Measurements from ENCODE around the gene HMMR. TPM values are rescaled to one million over a fixed set of nuclear protein-coding genes. Genes with fewer than 3 reads are reported as not detected.

HMMR gene, protein sequence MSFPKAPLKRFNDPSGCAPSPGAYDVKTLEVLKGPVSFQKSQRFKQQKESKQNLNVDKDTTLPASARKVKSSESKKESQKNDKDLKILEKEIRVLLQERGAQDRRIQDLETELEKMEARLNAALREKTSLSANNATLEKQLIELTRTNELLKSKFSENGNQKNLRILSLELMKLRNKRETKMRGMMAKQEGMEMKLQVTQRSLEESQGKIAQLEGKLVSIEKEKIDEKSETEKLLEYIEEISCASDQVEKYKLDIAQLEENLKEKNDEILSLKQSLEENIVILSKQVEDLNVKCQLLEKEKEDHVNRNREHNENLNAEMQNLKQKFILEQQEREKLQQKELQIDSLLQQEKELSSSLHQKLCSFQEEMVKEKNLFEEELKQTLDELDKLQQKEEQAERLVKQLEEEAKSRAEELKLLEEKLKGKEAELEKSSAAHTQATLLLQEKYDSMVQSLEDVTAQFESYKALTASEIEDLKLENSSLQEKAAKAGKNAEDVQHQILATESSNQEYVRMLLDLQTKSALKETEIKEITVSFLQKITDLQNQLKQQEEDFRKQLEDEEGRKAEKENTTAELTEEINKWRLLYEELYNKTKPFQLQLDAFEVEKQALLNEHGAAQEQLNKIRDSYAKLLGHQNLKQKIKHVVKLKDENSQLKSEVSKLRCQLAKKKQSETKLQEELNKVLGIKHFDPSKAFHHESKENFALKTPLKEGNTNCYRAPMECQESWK
- total RNA-seq: 16.2 and 46.7 TPM in 2 replicates

DNA sequence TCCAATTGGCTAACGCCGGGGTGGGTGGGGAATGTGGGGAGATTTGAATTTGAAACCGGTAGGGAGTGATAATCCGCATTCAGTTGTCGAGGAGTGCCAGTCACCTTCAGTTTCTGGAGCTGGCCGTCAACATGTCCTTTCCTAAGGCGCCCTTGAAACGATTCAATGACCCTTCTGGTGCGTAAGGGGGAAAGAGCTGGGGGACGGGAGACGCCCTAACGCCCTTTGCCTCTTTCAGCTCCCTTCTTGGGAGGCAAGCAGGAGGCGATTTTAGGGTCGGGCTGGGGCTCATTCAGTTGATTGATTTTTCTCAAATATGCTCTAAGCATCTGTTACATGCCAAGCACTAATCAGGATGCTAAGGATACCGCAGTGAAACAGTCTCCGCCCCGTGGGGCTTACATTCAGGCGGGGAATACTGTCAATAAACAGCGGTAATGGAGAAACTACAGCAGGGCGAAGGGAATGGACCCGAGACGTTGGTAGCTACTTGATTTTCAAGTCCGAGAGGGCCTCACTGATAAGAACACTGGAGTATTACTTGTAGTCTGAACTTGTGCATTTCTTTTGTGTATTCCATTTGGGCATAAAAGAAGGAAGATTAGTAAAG is at the start of gene HMMR:
Gene HMMR (plus strand): TSS at position 71 of the 610 bp plus-strand sequence. CDS start 61 bp downstream, at position 132.

GRCh38 chr5:163437309-163438182 is 22.9 kb upstream of the HMMR start, which contains the start of gene CCNG1:
CCNG1 (plus strand) TSS chr5:163437595; CDS start chr5:163439257, 1,662 bp downstream.

DNA sequence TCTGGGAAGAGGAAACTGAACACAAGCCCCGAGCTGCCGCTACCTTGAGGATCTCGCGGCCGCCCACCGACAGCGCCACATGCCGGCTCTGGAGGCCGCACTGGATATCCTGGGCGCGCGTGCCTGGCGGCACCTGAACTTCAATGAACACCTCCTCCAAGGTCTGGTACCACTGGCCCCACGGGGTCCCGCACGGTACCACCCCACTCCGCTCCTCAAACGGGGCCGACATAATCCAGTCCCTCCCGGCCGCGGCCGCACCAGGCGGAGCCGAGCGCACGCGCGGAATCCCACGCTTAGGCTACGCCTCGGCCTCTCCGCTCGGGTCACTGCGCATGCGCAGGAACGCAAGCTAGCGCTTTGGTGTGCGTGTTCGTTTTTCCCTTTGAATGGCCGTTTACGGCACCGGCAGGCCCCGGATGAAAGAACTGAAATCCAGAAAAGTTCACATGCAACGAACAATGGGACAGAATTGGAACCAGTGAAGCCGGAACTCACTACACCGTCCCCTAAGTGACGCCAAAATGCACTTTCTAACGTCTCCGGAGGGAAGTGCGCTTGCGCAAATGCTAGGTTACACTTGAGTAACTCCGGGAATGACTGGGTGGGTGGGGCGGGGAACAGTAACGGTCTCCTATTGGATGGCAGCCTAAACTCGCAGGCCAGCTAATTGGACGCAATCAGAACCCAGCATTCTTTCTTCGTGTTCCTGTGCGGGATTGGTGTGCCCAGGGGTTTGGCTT is 442 bp upstream of the HMMR start, which contains the start of gene NUDCD2:
Gene NUDCD2 (minus strand): TSS at position 284 of the 743 bp plus-strand sequence. CDS start 52 bp downstream, at position 232.

GRCh38 chr5:163505368-163506094 is 45.1 kb downstream of the HMMR start, which contains the start of gene MAT2B:
MAT2B (plus strand) TSS chr5:163505619; CDS start chr5:163505687, 68 bp downstream.

Other genes with a start within 250 kb of the HMMR start
- gene CCNG1, start 23.0 kb upstream of the HMMR start, total RNA-seq: 104 and 111 TPM in 2 replicates
- gene NUDCD2, start 530 bp upstream of the HMMR start, total RNA-seq: 5.8 and 7.4 TPM in 2 replicates
- gene MAT2B, start 45.0 kb downstream of the HMMR start, total RNA-seq: 41.3 and 43.6 TPM in 2 replicates